Lung (tissue), 12 donors: Measurements from ENCODE around the gene ZNF324B. TPM values are rescaled to one million over a fixed set of nuclear protein-coding genes. Genes with fewer than 3 reads are reported as not detected.

ENCODE experiments used
- ATAC-seq: fragments of 200-7000 bp; cut with Tn5 transposase; one replicate; pipeline ENCODE4 v1.9.1; 2020; ENCODE audit warnings: moderate number of reproducible peaks; ENCODE audit not compliant: insufficient read depth, low FRiP score
- DNase-seq, 3 donors: peaks; one replicate each; pipeline ENCODE4 v3.0.0-alpha.2; 2013 to 2017
- H3K27ac ChIP-seq, 2 donors: one replicate each; pipeline ENCODE4 v1.5.1; 2013; ENCODE audit warnings: mild to moderate bottlenecking in 2 of 2, moderate library complexity in 2 of 2, control low read depth in 1 of 2, inconsistent platforms in 1 of 2, low read depth in 1 of 2, low read length in 1 of 2
- H3K27me3 ChIP-seq, 3 donors: one replicate each; pipeline ENCODE4 v1.5.1; 2013; ENCODE audit warnings: low read length in 2 of 3; ENCODE audit not compliant: control insufficient read depth in 3 of 3, insufficient read depth in 3 of 3
- H3K36me3 ChIP-seq, 4 donors: one replicate each; pipeline ENCODE4 v1.5.1; 2013; ENCODE audit warnings: low read length in 4 of 4, mild to moderate bottlenecking in 1 of 4, moderate library complexity in 1 of 4; ENCODE audit not compliant: control insufficient read depth in 4 of 4, insufficient read depth in 4 of 4
- H3K4me1 ChIP-seq, 5 donors: one replicate each; pipeline ENCODE4 v1.5.1; 2013; ENCODE audit warnings: low read length in 5 of 5, mild to moderate bottlenecking in 2 of 5, moderate library complexity in 1 of 5; ENCODE audit not compliant: control insufficient read depth in 5 of 5, insufficient read depth in 5 of 5
- H3K4me3 ChIP-seq: one replicate; pipeline ENCODE4 v1.5.1; 2013; ENCODE audit warnings: mild to moderate bottlenecking, control low read depth, moderate library complexity
- H3K9ac ChIP-seq, 2 donors: one replicate each; pipeline ENCODE4 v1.5.1; 2013; ENCODE audit warnings: low read length in 2 of 2, control low read depth in 1 of 2; ENCODE audit not compliant: insufficient read depth in 1 of 2
- H3K9me3 ChIP-seq, 4 donors: one replicate each; pipeline ENCODE4 v1.5.1; 2013; ENCODE audit warnings: low read length in 3 of 4, mild to moderate bottlenecking in 1 of 4, moderate library complexity in 1 of 4; ENCODE audit not compliant: control insufficient read depth in 4 of 4, insufficient read depth in 3 of 4
- CTCF ChIP-seq: IDR thresholded peaks from 2 replicates; pipeline ENCODE4 v1.5.1; 2012; ENCODE audit warnings: mild to moderate bottlenecking; ENCODE audit errors: control extremely low read depth, extremely low read depth
- WGBS, 2 donors: extraction: QIAGEN DNeasy Blood & Tissue Kit; methylation state at CpG; one replicate each; pipeline ENCODE4 v1.1.7; 2013; 5-methylcytosine and 5-hydroxymethylcytosine counted together
- polyA plus RNA-seq, 2 donors: library from polyadenylated mRNA; stranded (reverse); fragments of 200-250 nt; gene quantifications; one replicate each; pipeline ENCODE4 v1.2.1, GENCODE V29; 2013
- total RNA-seq, 2 donors: library from RNA; depleted of rRNA in 1 of 2; stranded (reverse); fragments of >200 nt in 1 of 2; gene quantifications; one replicate each; pipeline ENCODE4 v1.2.1, GENCODE V29; 2014 to 2021
- donor health status: control.
- donor health status: control.
- donor health status: Bipolar disorder and iron deficiency.
- donor health status: healthy.
- donor health status: DM: yes; HTN: yes; CAD: no.

ZNF324B gene
- total and polyA plus RNA-seq, 4 donors, result 2.8 to 9.3 (median 6.1) TPM

DNA sequence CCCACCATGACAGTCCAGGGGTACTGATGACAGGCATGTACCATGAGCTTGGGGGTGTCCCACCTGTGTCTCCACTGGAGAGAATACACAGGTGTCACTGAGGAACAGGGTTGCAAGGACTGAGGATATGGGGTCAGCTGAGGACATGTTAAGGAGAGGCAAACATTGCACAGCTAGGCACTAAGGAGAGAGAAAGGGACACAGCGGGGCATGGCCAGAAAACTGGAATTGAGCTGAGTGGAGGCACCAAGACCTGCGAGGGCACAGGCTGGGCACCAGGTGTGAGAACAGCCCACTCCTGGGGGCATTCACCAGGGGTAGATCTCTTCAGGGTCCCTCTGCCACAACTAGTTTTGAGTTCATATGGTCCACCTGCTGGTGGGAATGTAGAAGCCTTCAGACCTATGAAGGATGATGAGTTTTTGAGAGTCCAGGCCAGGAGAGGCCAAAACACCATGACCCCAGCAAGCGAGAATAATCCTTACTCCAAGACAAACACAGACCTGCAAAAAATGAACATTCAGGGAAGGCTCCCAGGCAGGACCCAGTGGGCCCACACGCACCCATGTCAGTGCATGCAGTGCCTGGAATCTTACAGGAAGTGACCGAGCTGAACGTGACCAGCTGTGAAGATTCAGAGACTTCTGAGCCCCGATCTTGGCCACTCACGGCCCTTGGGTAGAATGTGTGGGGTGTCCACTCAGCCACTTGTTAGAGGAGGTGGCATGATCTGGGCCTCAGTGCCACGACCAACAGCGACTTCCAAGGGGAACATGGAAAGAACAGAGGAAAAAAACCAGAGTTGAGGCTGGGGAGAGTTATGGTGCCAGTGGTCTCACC is 44.4 kb upstream of the ZNF324B start:
- 64 to 80% methylated on average over 10 of the region's 10 CpGs for WGBS, 2 donors
- no peak for TF ChIP-seq CTCF
- Histone ChIP-seq H3K9ac (peak overlapping the region in 1 of 2 donors; percentile 91), H3K4me3 (no peak overlapping the region), H3K9me3 (no peaks in the 10 kb centered on the region), H3K27me3 (no peaks in the 10 kb centered on the region), H3K4me1 (peaks cover 4 to 24% (median 13%) of the 10 kb centered on the region in 5 donors), H3K27ac (peak overlapping the region; percentile 43 to 96), H3K36me3 (peaks cover 0 to 3% (median 0%) of the 10 kb centered on the region in 4 donors)
- DNase-seq (no peak), ATAC-seq (no peak)

DNA sequence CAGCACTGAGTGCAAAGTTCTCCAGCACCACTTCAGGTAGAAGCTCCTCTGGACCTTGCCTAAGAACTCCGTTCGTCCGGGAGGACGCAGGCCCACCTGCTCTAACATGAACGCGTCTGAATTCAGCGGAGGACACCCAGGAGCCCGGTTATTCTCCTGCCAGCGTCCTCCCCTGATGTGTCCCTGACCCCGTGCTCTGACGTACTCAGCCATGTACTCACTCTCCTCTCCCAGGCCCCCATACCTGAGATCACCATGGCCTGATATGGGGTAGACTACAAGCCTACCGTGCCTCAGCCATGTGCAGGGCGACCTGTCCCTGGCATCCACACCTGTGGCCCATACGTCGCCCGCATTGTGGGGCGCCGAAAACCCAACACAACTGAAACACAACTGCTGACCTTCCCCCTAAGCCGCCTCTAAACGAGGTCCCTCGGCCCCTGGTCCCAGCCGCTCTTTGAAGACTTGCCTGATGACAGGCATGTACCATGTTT is 43.7 kb upstream of the ZNF324B start:
- no peaks in the 10 kb centered on the region for H3K9me3 ChIP-seq
- H3K4me3 ChIP-seq, result peak overlapping the region; percentile 87
- ATAC-seq, result no peak
- H3K4me1 ChIP-seq, result peaks cover 4 to 22% (median 13%) of the 10 kb centered on the region in 5 donors
- peak overlapping the region; percentile 85 to 91 for H3K9ac ChIP-seq
- peak overlapping the region; percentile 92 to 96 for H3K27ac ChIP-seq
- H3K36me3 ChIP-seq, result peaks cover 0 to 3% (median 0%) of the 10 kb centered on the region in 4 donors
- TF ChIP-seq CTCF, result no peak
- H3K27me3 ChIP-seq, result no peaks in the 10 kb centered on the region
- 13 to 21% methylated on average over 22 of the region's 22 CpGs for WGBS, 2 donors
- DNase-seq, result peak in 1 of 3 donors; percentile 23

DNA sequence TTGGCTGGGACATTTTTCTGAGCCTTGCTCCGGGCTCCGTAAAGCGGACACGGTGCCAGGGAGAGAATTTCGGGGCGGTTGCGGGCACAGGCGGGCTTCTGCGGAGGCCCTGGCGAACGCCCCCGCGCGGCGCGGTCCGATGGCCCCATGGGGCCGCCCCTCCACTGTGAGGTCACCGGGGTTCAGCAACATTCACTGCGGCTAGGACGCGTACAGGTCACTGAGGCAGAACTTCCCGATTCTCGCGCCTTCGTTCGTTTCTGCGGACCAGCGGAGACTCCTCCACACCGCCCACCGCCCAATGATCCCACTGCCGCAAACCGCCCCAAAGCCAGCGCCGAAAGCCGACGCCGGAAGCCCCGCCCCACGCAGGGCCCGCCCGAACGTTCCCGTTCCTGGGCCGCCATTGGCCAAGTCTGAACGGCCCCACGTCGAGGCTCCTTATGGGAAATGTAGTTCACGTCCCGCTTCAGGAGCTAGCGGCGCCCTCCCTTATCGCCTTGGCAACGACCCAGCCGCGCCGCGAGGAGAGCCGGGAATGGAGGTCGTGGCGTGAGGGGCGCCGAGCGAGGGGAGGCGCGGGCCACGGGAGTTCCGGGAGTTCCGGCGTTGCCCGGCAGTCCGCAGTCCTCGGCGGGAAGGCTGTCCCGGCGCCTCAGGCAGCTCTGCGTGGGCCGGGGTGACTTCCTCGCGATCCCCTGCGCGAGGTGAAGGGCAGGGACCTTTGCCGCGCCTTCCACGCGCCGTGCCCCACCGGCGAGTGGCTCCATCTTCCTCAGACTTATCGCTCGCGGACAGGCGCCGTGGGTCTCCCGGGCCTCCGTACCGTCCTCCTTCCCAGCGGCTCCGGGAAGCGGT is 43.0 kb upstream of the ZNF324B start, which contains the start of gene ZNF584:
TSS of gene ZNF584 (plus strand) at position 498 of the 858 bp plus-strand sequence. CDS start 499 bp downstream, outside the sequence.
- Histone ChIP-seq H3K36me3 (peaks cover 0 to 3% (median 0%) of the 10 kb centered on the region in 4 donors), H3K4me1 (peaks cover 4 to 22% (median 13%) of the 10 kb centered on the region in 5 donors), H3K9me3 (no peaks in the 10 kb centered on the region), H3K9ac (peak within 1 kb of the TSS; percentile 85 to 91), H3K27ac (peak within 1 kb of the TSS; percentile 92 to 96), H3K4me3 (peak within 1 kb of the TSS; percentile 87), H3K27me3 (no peaks in the 10 kb centered on the region)
- 0% methylated on average over 99 to 100 of the region's 100 CpGs for WGBS, 2 donors
- TF ChIP-seq CTCF, result no peak
- ATAC-seq (peak; percentile 96), DNase-seq (peak; percentile 98 to 99 (median 98))
